ENCODE results near the gene VPS26C. TPM values are rescaled to one million over a fixed set of nuclear protein-coding genes. Genes with fewer than 3 reads are reported as not detected.

VPS26C gene
- polyA plus RNA-seq, 10 donors = 24.2 to 32.6 (median 29.5) TPM

GRCh38 chr21:37268186-37268503 lies 1.0 kb upstream of the VPS26C start:
- DNase-seq = no peak

- peak; percentile 23 to 77 (median 52) for DNase-seq
These were observed 466 bp downstream of the VPS26C start for GRCh38 chr21:37266515-37267221.

- DNase-seq = no peak
These were observed 2.3 kb downstream of the VPS26C start for GRCh38 chr21:37264808-37265207.

GRCh38 chr21:37263827-37264600 lies 3.1 kb downstream of the VPS26C start:
- DNase-seq = peak in 1 of 3 donors; percentile 39

GRCh38 chr21:37259426-37259825 lies 7.7 kb downstream of the VPS26C start:
- DNase-seq = no peak

- peak; percentile 55 to 85 (median 65) for DNase-seq
These were observed 8.9 kb downstream of the VPS26C start for GRCh38 chr21:37257967-37258877.

GRCh38 chr21:37257511-37257966 lies 9.6 kb downstream of the VPS26C start:
- peak in 2 of 3 donors; percentile 28 to 77 for DNase-seq

GRCh38 chr21:37253991-37254390 lies 13.1 kb downstream of the VPS26C start:
- no peak for DNase-seq

- DNase-seq = no peak
These were observed 15.9 kb downstream of the VPS26C start for GRCh38 chr21:37251294-37251634.

GRCh38 chr21:37249112-37249904 lies 17.8 kb downstream of the VPS26C start:
- DNase-seq = no peak

- DNase-seq = no peak
These were observed 18.8 kb downstream of the VPS26C start for GRCh38 chr21:37248298-37248697.

GRCh38 chr21:37245151-37245550 lies 22.0 kb downstream of the VPS26C start:
- no peak for DNase-seq

GRCh38 chr21:37244501-37245095 lies 22.5 kb downstream of the VPS26C start:
- DNase-seq = no peak

- DNase-seq = no peak
These were observed 23.2 kb downstream of the VPS26C start for GRCh38 chr21:37243961-37244360.

GRCh38 chr21:37241426-37241825 lies 25.7 kb downstream of the VPS26C start:
- no peak for DNase-seq

GRCh38 chr21:37240978-37241377 lies 26.2 kb downstream of the VPS26C start:
- DNase-seq = no peak

GRCh38 chr21:37237764-37238163 lies 29.4 kb downstream of the VPS26C start:
- DNase-seq = no peak

GRCh38 chr21:37237346-37237745 lies 29.8 kb downstream of the VPS26C start:
- no peak for DNase-seq

- DNase-seq = no peak
These were observed 33.5 kb downstream of the VPS26C start for GRCh38 chr21:37233551-37234146.

- no peak for DNase-seq
These were observed 34.7 kb downstream of the VPS26C start for GRCh38 chr21:37232274-37233018.
